K562 (cell line): ENCODE measurements around the gene LIF. TPM values are rescaled to one million over a fixed set of nuclear protein-coding genes. Genes with fewer than 3 reads are reported as not detected.

Source experiments
- ARID3B ChIP-seq: fragments of 250-450 bp; sonication (Bioruptor Pico); IDR thresholded peaks from 2 replicates; pipeline ENCODE4 v1.4.0; 2020; ENCODE audit warnings: borderline replicate concordance
- BHLHE40 ChIP-seq: IDR thresholded peaks from 2 replicates; pipeline ENCODE4 v1.6.1; 2011; ENCODE audit warnings: low read length, improper control_type of control experiment
- CBX1 ChIP-seq: sonication (generic); IDR thresholded peaks from 2 replicates; pipeline ENCODE4 v1.6.1; 2016; ENCODE audit warnings: antibody characterized with exemption, low read depth, mild to moderate bottlenecking
- CBX3 ChIP-seq, 2 experiments: IDR thresholded peaks; 1 replicate in 1 of 2; 2 replicates in 1 of 2; pipeline ENCODE4 v1.6.1; 2012; ENCODE audit warnings: inconsistent platforms in 2 of 2, low read length in 2 of 2, borderline replicate concordance in 1 of 2, control low read depth in 1 of 2
- CHD2 ChIP-seq: IDR thresholded peaks from 2 replicates; pipeline ENCODE4 v1.6.1; 2011; ENCODE audit warnings: low read depth, low read length
- GABPA ChIP-seq: fragments of 200-800 bp; sonication (Bioruptor generic); conservative IDR thresholded peaks from 2 replicates; pipeline ENCODE4 v1.6.1; 2016; ENCODE audit warnings: low read depth, missing genetic modification characterization, missing compliant biosample characterization
- HBP1 ChIP-seq: fragments of 450-650 bp; formaldehyde crosslinking; IDR thresholded peaks from 2 replicates; pipeline ENCODE4 v1.4.0; 2022; ENCODE audit warnings: missing genetic modification characterization
- HEY1 ChIP-seq: fragments of 250-450 bp; sonication (Bioruptor Pico); IDR thresholded peaks from 2 replicates; pipeline ENCODE4 v1.5.0; 2020; ENCODE audit warnings: mild to moderate bottlenecking, moderate library complexity, borderline replicate concordance
- KDM2B ChIP-seq: fragments of 250-450 bp; sonication (Bioruptor Pico); IDR thresholded peaks from 2 replicates; pipeline ENCODE4 v1.8.0; 2021; ENCODE audit warnings: mild to moderate bottlenecking, moderate library complexity
- RFX7 ChIP-seq: fragments of 250-450 bp; sonication (Bioruptor Pico); IDR thresholded peaks from 2 replicates; pipeline ENCODE4 v1.5.1; 2021; ENCODE audit warnings: mild to moderate bottlenecking
- SRSF1 ChIP-seq: fragments of 200-400 bp; formaldehyde crosslinking; IDR thresholded peaks from 2 replicates; pipeline ENCODE4 v1.6.1; 2017; ENCODE audit warnings: mild to moderate bottlenecking, low read depth, low read length, moderate library complexity
- TARDBP ChIP-seq: fragments of 450-650 bp; IDR thresholded peaks from 2 replicates; pipeline ENCODE4 v1.6.1; 2016
- U2AF2 ChIP-seq: fragments of 200-400 bp; formaldehyde crosslinking; optimal IDR thresholded peaks from 2 replicates; pipeline ENCODE3; 2017; ENCODE audit warnings: low read depth, mild to moderate bottlenecking, low read length
- ZNF133 ChIP-seq: fragments of 250-450 bp; sonication (Bioruptor Pico); IDR thresholded peaks from 2 replicates; pipeline ENCODE4 v1.4.0; 2020; ENCODE audit warnings: mild to moderate bottlenecking
- ZNF3 ChIP-seq: fragments of 250-450 bp; sonication (Bioruptor Pico); IDR thresholded peaks from 2 replicates; pipeline ENCODE4 v1.5.0; 2021; ENCODE audit warnings: mild to moderate bottlenecking, moderate library complexity
- ZNF586 ChIP-seq: fragments of 450-650 bp; formaldehyde crosslinking; conservative IDR thresholded peaks from 2 replicates; pipeline ENCODE4 v1.4.0; 2020; ENCODE audit warnings: mild to moderate bottlenecking, moderate library complexity
- polyA plus RNA-seq, 8 experiments: library from polyadenylated mRNA; depleted of rRNA in 4 of 8; stranded (reverse) in 5 of 8; unstranded in 3 of 8; fragments of >200 nt; fragmentation: Nextera tagmentation in 2 of 8; fragmentation: Illumina TruSeq in 1 of 8; extraction: Ambion mirVana in 2 of 8; extraction: Trizol in 1 of 8; gene quantifications; 2 replicates each; pipeline versions ENCODE4 v1.2.1 to v1.2.3, GENCODE V29; 2011 to 2014; ENCODE audit warnings: inconsistent platforms in 1 of 8, missing spikeins in 1 of 8
- total RNA-seq, 7 experiments: library from RNA; depleted of rRNA in 6 of 7; stranded (reverse); fragments of >200 nt in 6 of 7; fragmentation: Illumina TruSeq in 2 of 7; extraction: Trizol in 2 of 7; gene quantifications; 2 replicates each; pipeline versions ENCODE4 v1.2.1 to v1.2.3, GENCODE V29; 2011 to 2021; ENCODE audit warnings: low replicate concordance in 1 of 7
- TF ChIP-seq, protein P1 (sequence below), 2 experiments: fragments of 450-650 bp; IDR thresholded peaks; 2 replicates each; pipeline ENCODE4 v1.6.1; 2018; ENCODE audit warnings: mild to moderate bottlenecking in 2 of 2, low read depth in 1 of 2; ENCODE audit not compliant: partially characterized antibody in 2 of 2
- TF ChIP-seq, protein P2 (sequence below): sonication (generic); formaldehyde crosslinking; IDR thresholded peaks from 2 replicates; pipeline ENCODE4 v1.8.0; 2022; ENCODE audit warnings: mild to moderate bottlenecking, missing genetic modification reagents

LIF gene
- total and polyA plus RNA-seq, 9 of the 15 experiments (the other 6 are each of a cell fraction or from before 2014, with no cell fraction given): 0.05 to 0.39 (median 0.18) TPM; not detected in 3

DNA sequence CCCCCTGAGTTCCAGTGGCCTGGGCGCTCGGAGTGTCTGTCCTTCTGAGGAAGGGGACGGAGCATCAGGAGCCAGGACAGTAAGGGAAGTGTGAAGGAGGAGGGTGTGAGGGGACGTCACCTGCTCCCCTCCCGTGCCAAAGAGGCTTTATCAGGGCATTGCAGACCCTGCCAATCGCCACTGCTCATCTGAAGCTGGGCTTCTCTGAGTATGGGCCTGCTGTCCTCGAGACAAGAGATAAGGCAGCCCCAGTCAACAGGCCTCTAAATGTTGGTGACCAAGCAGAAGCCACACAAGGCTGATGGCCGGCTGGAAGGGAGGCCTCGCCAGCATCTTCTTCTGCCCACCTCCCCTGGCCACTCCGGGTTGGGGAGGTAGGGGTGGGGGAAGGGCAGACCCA is 29.8 kb downstream of the LIF start (continued):
- TF ChIP-seq, protein P1, sequence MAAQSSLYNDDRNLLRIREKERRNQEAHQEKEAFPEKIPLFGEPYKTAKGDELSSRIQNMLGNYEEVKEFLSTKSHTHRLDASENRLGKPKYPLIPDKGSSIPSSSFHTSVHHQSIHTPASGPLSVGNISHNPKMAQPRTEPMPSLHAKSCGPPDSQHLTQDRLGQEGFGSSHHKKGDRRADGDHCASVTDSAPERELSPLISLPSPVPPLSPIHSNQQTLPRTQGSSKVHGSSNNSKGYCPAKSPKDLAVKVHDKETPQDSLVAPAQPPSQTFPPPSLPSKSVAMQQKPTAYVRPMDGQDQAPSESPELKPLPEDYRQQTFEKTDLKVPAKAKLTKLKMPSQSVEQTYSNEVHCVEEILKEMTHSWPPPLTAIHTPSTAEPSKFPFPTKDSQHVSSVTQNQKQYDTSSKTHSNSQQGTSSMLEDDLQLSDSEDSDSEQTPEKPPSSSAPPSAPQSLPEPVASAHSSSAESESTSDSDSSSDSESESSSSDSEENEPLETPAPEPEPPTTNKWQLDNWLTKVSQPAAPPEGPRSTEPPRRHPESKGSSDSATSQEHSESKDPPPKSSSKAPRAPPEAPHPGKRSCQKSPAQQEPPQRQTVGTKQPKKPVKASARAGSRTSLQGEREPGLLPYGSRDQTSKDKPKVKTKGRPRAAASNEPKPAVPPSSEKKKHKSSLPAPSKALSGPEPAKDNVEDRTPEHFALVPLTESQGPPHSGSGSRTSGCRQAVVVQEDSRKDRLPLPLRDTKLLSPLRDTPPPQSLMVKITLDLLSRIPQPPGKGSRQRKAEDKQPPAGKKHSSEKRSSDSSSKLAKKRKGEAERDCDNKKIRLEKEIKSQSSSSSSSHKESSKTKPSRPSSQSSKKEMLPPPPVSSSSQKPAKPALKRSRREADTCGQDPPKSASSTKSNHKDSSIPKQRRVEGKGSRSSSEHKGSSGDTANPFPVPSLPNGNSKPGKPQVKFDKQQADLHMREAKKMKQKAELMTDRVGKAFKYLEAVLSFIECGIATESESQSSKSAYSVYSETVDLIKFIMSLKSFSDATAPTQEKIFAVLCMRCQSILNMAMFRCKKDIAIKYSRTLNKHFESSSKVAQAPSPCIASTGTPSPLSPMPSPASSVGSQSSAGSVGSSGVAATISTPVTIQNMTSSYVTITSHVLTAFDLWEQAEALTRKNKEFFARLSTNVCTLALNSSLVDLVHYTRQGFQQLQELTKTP (IDR thresholded peaks at IDR 0.05; ENCODE audit: low read depth in 1 of 2, partially characterized antibody in 2 of 2): peak in 1 of 2 experiments; percentile 41
- TF ChIP-seq GABPA (tag) (peak; percentile 36; the same call in 1 of the 2 replicates), CBX3 (IDR thresholded peaks at IDR 0.05; ENCODE audit: borderline replicate concordance in 1 of 2, low read length in 2 of 2) (peak in 1 of 2 experiments; percentile 14; a peak in 1 of 3 replicates), ARID3B (CRISPR knock-in tag) (no peak), SRSF1 (no peak), TARDBP (peak; percentile 89; the same call in 1 of the 2 replicates), ZNF586 (CRISPR knock-in tag) (no peak), CBX1 (no peak), KDM2B (CRISPR knock-in tag) (no peak), ZNF3 (CRISPR knock-in tag) (no peak), BHLHE40 (peak; percentile 100), CHD2 (no peak), RFX7 (CRISPR knock-in tag) (no peak), U2AF2 (no peak), ZNF133 (no peak), HBP1 (CRISPR knock-in tag) (peak; percentile 41; the same call in 1 of the 2 replicates), HEY1 (CRISPR knock-in tag) (no peak)
- TF ChIP-seq, protein P2, sequence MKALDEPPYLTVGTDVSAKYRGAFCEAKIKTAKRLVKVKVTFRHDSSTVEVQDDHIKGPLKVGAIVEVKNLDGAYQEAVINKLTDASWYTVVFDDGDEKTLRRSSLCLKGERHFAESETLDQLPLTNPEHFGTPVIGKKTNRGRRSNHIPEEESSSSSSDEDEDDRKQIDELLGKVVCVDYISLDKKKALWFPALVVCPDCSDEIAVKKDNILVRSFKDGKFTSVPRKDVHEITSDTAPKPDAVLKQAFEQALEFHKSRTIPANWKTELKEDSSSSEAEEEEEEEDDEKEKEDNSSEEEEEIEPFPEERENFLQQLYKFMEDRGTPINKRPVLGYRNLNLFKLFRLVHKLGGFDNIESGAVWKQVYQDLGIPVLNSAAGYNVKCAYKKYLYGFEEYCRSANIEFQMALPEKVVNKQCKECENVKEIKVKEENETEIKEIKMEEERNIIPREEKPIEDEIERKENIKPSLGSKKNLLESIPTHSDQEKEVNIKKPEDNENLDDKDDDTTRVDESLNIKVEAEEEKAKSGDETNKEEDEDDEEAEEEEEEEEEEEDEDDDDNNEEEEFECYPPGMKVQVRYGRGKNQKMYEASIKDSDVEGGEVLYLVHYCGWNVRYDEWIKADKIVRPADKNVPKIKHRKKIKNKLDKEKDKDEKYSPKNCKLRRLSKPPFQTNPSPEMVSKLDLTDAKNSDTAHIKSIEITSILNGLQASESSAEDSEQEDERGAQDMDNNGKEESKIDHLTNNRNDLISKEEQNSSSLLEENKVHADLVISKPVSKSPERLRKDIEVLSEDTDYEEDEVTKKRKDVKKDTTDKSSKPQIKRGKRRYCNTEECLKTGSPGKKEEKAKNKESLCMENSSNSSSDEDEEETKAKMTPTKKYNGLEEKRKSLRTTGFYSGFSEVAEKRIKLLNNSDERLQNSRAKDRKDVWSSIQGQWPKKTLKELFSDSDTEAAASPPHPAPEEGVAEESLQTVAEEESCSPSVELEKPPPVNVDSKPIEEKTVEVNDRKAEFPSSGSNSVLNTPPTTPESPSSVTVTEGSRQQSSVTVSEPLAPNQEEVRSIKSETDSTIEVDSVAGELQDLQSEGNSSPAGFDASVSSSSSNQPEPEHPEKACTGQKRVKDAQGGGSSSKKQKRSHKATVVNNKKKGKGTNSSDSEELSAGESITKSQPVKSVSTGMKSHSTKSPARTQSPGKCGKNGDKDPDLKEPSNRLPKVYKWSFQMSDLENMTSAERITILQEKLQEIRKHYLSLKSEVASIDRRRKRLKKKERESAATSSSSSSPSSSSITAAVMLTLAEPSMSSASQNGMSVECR (CRISPR knock-in tag): no peak
